Stimulated activated CD4-positive, alpha-beta T cell treated with anti-CD3 and anti-CD28 coated beads, Interleukin-1b, Interleukin-23, amount 100 ng/mL, for 1 hour (primary cell): ENCODE results near the gene DPP4.
"Not testable (repeated sequence)": the region's sequence is repeated elsewhere in the genome, so short reads cannot be mapped to it uniquely, and the experiment has no call there.

Experiments used
- DNase-seq, 2 donors: peaks; one replicate each; pipeline ENCODE4 v3.0.0-alpha.2; 2020; ENCODE audit warnings: low read depth in 2 of 2

Gene DPP4

GRCh38 chr2:161990036-161990435, 84.0 kb downstream of the DPP4 start:
- no peak for DNase-seq

- no peak for DNase-seq
Measured at GRCh38 chr2:161988589-161988988, 85.4 kb downstream of the DPP4 start.

DNA sequence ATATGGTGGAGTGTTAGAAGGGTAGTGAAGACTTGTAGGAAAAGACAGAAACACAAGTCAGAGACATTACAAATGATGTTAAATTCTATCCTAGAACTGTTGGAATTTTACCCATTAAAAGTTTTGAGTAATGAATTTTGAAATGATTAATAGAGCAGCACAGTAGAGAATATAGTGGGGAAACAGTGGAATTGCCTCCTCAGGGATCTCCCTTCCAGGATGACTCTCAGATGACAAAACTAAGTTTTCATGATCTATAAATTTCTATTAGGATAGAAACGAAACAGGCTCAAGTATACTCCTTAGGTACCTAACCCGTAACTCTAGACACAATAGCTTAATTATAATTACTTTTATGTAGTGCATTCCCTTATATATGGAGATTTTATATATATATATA, 86.7 kb downstream of the DPP4 start:
- no peak for DNase-seq

GRCh38 chr2:161983866-161984265, 90.1 kb downstream of the DPP4 start:
- DNase-seq = no peak

GRCh38 chr2:161983331-161983651, 90.7 kb downstream of the DPP4 start:
- no peak for DNase-seq

DNA sequence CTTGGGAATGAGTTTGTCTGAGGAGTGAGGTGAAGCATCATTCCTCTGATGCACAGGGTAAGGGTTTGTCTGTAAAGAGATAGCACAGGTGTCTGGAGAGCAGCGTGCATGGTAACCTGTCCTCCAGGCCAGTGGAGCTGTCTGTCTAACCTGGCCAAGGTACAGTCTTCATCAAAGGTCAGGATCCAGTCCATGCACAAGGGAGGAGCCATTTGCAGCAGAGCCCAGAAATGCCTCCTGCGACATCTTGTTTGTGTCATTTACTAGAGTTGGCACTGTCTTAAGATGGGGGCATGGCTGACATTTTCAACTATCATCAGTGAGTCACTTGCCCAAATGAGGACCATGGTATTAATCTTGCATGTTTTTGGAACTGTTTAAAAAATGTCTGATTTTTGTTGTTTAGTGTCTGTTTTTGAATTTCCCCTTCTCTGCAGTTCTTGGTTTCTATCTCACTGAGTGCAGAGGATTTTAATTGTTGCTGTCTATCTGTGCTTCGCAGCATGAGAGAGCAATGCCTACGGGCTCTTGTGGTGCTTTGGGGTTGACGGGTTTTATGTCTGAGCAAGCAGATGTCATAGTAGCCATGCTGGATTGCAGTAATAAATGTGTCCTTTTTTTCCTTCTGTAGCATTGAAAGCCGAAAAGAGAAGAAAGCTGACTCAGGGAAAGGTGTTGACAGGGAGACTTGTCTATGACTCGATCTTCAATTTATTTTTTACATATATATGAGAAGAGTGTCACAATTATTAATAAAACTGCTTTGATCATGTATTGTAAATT, 91.3 kb downstream of the DPP4 start:
- no peak for DNase-seq

DNA sequence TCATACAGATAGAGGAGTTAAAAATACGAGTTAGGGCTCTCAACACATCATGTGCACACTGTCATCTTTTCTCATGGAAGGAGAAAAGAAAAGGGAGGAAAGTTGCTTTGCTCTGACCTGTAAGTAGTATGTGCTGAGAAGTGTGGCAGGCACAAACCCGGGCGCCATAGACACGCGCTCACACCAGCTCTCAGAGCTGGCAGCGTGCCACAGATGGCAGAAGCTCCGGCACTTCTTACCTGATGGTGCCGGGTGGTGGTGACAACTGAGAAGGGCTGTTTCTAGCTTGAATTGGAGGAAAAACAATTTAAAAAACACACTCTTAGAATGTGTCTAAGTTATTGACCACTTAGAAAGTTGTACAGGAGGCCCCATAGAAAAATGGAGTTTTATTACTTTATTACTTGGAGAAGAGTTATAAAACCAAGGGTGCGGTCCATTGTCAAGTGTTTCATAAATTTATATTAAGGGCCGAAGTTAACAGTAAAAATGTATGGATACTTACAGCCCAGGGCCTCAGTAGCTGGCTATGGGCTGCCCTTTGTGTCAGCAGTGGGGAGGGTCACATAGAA, 92.2 kb downstream of the DPP4 start:
- no peak for DNase-seq

GRCh38 chr2:161980976-161981375, 93.0 kb downstream of the DPP4 start:
- DNase-seq = no peak

DNA sequence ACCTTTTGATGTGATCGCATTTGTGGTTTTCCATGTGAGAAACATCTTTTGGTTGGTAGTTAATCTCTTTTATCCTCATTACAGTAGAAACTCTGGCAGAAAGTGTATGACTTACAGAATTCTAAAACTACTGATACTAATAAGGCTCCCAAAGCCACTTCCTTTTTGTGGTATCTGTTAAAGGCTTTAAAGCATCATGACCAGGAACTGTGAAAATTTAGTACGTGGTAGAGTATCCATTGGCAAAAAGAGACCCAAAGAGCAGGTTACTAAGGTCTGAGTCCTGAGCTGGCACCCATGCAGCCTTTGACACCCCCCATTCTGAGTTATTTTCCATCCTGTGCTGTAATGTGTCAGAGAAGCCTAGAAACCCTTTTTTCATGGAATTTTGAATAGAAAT, 94.5 kb downstream of the DPP4 start:
- DNase-seq = no peak

DNA sequence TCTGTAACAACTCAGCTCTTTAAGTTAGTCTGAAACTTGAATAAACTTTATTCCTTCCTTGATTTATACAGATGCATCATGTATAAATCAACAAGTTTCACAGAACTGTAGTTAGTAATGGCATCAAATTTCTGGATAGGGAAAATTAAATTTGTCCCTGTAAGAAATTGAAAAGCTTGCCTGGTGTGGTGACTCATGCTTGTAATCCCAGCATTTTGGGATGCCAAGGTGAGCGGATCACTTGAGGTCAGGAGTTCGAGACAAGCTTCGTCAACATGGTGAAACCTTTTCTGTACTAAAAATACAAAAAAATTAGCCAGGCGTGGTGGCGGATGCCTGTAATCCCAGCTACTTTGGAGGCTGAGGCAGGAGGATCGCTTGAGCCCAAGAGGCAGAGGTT, 96.1 kb downstream of the DPP4 start:
- DNase-seq = not testable (repeated sequence)

- DNase-seq = no peak
Measured at GRCh38 chr2:161976917-161977316, 97.1 kb downstream of the DPP4 start.

- no peak for DNase-seq
Measured at GRCh38 chr2:161976295-161976694, 97.7 kb downstream of the DPP4 start.

GRCh38 chr2:161975813-161976160, 98.2 kb downstream of the DPP4 start:
- DNase-seq = no peak

- DNase-seq = no peak
Measured at GRCh38 chr2:161975062-161975812, 98.8 kb downstream of the DPP4 start.

DNA sequence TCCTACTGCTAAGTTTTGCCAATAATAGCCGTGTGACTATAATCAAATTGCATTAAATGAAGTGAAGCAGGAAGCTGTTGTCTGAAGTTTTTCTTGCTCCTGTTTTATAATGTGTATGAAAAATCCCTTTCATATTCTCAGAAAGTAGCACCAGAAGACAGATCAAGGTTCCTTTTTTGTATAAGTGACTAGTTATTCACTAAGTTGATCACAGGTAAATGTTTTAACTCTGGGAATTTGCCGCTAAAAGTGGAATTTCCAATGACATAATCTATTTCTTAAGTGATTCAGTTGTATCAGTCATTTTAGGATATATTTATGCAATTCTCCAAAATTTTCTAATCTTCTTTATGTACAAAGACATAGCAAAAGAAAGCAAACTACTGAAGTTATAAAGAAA, 99.6 kb downstream of the DPP4 start:
- DNase-seq = no peak

GRCh38 chr2:161972866-161973265, 101.1 kb downstream of the DPP4 start:
- DNase-seq = no peak

DNA sequence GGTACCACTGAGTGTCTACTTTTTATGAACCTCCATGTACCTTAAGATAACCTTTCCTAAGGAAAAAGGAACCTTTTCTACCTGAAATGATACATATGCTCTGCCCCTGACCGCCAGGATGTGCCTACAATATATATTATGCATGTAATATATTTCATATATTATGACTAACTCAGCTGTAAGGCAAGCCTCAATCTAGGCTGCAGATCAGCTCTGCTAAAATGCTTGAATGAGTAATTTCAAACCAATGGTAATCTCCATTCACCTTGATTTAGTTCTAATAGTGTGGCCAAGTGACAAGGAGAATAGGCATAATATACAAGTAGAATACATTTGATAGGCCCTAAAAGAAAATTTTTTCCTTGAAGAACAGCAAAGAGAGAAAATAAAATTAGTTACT, 101.8 kb downstream of the DPP4 start:
- no peak for DNase-seq

- no peak for DNase-seq
Measured at GRCh38 chr2:161971551-161971950, 102.5 kb downstream of the DPP4 start.

DNA sequence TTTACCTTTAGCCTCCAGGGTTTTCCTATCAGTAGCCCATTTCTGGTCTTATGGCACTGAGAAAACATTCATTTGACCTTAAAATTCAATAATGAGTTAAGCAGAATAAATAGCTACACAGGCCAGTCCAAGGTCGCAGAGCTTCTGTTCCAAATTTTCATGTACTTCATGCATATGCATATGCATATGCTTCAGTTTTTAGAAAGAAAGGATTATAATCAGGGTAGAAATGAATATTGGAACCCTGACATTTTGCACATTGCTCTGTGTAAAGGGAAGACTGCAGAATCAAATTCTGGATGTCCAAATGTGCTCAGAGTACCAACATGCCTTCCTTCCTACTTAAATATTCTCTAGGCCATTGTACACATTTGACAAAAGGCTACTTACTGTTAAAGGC, 104.9 kb downstream of the DPP4 start:
- no peak for DNase-seq

DNA sequence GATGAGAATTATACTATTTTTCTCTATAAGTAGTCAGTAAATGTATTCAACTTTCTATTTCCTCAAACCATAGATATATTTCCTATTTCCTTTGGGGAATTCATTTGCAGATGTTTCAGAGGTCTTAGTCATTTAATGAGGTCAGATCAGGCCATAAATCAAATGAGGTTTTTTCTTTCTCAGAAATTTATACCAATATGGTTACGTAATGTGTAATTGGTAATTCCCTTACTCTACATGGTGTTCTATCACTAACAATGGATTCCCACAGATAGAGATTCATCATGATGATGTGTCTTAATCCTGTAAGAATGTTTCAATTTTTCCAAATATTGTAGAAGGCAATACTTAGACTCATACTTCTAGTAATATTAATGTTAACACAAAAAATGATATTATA, 108.0 kb downstream of the DPP4 start:
- no peak for DNase-seq

DNA sequence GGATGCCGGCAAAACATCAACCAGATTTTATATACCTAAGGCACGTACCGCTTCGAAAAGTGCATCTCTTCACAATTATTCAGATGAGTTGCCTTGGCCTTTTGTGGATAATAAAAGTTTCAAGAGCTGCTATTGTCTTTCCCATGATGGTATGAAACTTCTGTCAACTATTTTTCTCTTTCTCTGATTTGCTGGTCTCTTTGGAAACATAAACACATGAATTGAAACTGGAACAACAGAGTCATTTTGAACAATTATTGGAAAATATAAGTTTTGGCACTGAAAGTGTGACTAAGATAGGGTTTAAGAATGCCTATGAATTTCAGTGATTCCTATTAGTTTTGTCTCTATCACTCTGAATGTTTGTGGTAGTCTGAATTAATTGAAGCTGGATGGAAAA, 109.9 kb downstream of the DPP4 start:
- DNase-seq = no peak

DNA sequence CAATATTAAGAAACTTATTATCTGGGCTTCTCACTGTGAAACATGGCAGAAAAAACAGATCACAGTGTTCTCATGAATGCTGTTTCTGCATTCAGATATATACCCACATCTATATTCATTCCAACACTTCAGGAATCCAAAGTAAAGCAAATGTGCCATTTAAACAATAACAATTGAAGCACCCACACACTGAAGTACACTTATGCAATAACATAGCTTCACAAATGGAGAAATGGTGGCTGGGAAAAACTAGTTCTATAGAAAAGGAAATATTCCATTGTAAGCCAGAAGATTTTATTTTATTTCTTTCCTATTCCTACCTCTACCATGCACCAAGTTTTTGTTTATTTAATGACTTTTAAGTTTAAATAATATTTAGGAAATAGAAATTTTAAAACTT, 111.9 kb downstream of the DPP4 start:
- no peak for DNase-seq

DNA sequence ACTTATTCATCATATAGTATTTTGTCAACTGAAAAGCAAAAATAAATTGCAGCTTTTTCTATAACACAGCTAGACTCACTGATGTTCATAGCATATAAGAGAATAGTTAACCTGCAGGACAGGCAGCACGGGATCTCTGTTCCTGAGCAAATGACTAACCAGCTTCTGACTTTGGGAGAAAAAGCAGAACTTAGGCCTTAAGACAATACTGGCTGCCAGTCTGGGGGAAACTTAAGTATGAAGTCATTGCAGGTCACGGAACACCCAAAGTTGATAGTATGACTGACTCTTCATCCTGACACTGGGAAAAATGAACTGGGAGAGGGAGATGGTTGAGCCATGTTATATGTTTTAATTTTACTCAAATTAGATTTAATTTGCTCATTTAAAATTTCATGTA, 113.0 kb downstream of the DPP4 start:
- no peak for DNase-seq
